Stimulated activated CD8-positive, alpha-beta memory T cell treated with anti-CD3 and anti-CD28 coated beads, Interleukin-15, amount 100 ng/mL, for 4 hours (primary cell): Measurements from ENCODE around the gene CTU2.

ENCODE experiments used
- DNase-seq, 2 donors: peaks; one replicate each; pipeline ENCODE4 v3.0.0-alpha.2; 2020; ENCODE audit warnings: low read depth in 2 of 2

CTU2 gene

DNA sequence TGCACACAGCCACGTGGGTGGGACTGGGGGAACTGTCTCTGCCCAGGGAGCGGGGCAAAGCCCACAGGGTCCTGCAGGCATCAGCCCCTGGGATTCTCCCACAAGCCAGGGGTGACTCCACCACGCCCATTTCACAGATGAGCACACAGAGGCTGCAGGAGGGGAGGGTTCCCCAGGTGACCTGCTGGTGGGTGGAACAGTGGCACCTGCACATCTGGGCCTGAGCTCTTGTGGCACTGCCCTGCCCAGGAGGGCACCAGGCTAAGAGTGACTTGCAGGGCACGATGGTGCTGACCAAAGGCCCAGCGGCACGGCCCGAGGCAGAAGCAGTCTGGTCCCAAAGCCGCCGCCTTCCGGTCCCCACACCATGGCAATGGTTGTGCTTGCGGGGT lies 54.8 kb downstream of the CTU2 start:
- DNase-seq: no peak

DNA sequence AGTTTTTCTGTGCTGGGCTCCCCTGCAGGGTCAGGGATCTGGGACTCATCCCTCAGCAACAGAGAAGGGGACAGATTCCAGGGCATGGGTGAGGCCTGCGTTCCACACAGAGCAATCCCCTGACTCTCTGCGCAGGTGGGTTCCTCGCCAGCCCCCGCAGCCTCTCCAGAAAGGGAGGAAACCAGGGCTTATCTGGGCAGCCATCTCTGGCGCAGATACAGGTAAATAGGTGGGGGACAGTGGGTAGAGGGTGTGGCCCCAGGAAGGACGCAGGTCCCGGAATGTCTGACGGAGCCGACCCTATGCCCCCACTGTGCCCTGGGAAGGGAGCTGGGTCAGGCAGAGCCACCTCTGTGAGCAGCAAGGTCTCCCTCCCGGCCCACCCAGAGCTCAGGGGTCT lies 55.5 kb downstream of the CTU2 start:
- DNase-seq: no peak

GRCh38 chr16:88762258-88762870 lies 56.1 kb downstream of the CTU2 start:
- no peak for DNase-seq

- no peak for DNase-seq
Measured at GRCh38 chr16:88762941-88763340, 56.6 kb downstream of the CTU2 start.

DNA sequence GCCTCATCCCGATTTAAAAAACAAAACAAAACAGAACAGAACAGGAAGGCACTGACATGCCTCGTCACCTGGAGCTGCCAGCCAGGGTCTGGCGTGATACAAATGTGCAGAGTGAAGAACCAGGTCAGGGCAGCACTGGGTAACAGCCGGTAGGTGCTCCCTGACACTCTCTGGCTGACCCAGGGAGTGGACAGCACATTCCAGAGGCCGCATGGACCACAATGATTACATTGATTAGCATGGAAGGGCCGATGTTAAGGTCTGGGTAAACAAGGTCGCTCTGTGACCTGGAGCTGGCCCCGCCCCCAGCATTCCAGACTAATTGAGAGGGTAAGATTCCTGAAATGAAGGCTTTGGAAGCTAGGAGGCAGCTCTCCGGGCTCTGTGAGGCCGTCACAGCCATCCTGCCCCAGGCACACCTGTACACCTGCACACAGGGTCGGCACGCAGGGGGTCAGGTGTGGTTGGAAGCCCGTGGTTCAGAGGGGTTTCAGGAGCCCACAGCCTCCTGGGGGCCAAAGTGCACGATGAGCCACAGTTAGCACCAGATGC lies 57.3 kb downstream of the CTU2 start:
- no peak for DNase-seq

DNA sequence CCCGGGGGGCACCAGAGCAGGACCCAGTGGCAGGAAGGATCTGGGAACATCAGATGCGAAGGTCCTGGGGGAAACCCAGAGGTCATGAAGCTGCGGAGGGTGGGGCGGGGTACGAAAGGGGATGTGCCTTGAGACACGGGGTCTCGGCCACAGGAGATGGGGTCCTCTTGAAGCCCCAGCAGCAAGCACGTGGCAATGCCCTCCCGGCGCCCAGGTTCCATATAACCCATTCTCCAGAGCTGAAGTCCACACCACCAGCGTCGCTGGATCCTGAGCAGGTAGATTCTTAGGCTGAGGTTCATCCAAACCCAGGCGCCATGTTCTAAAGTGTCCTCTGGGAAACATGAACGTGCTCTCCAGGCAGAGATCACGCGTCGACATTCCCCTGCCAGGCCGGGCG lies 57.8 kb downstream of the CTU2 start:
- DNase-seq: no peak

DNA sequence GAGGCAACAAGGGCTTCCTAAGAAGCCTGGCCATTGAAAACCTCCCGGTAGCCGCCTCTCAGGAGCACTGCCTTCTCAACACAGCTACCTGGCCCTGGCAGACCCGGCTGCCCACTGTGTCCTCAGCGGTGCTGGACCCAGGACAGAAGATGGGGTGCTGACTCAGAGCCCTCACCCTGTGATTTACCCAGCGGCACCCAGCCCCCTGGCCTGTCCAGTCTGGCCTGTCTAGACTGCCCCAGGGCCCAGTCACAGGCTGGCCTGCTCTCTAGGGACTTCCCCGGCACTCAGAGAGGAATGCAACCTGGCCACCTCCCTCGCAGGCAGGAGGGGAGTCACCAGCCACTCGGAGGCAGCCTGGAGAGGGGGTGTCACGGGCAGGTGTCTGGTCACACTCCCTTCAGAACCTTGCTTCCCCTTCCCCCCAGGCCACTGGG lies 58.6 kb downstream of the CTU2 start:
- no peak for DNase-seq
